ENCODE data around the gene AOX1. TPM values are rescaled to one million over a fixed set of nuclear protein-coding genes. Genes with fewer than 3 reads are reported as not detected.
"Not testable (repeated sequence)": the region's sequence is repeated elsewhere in the genome, so short reads cannot be mapped to it uniquely, and the experiment has no call there.

AOX1 gene
- total RNA-seq (2012; rRNA removed) = 150 and 223 TPM in 2 replicates

DNA sequence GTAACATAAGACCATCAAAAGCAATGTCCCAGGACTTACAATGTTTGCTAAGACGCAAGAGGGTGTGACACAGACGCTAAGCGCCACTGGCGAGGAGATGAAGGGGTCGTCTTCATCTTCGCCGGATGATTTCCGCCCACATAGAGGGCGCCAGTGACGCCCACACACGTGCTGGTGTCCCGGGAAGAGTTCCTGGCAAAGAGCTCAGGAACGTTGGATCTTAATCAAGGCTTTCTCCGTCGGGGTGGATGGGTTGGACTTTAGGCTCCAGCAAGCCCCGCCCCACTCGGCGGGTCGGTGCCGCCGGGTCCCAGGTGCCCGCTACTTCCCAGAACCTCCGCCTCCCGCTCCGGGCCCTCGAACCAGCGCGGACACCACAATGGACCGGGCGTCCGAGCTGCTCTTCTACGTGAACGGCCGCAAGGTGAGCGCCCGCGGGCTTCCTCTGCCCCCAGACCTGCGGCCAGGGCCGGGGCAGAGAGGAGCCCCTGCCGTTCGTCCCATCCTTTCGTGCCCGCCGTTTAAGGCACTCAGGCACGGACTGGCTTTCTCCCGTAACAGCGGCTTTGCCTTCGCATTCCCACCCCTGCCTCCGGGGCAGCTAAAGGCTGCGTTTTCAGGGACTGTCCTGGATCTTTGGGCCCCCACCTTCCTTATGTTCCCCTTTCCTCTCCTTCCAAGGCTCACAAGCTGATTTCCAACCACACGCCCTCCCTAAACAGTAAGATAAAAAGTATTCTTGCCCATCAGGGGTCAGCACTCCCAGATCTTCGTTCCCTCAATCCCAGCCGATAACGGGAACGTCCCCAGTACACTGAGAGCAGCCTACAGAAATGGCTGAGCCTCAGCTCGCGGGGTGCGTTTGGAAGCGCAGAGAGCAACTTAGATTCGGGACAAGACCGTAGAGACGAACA lies at the start of gene AOX1:
AOX1 (plus strand) TSS at position 285 of the 914 bp plus-strand sequence; CDS start at position 380, 95 bp downstream.
- Histone ChIP-seq H3K27me3 (ENCODE audit: control insufficient read depth, insufficient read depth, low read length) (no peaks in the 10 kb centered on the region), H3K4me3 (ENCODE audit: low read length) (peak within 1 kb of the TSS; percentile 73), H3K4me1 (ENCODE audit: control insufficient read depth, insufficient read depth, low read length) (peaks cover 27% of the 10 kb centered on the region), H3K9ac (ENCODE audit: low read depth, low read length) (peak within 1 kb of the TSS; percentile 72), H3K36me3 (ENCODE audit: insufficient read depth, low read length) (peaks cover 3% of the 10 kb centered on the region), H3K4me2 (ENCODE audit: low read length) (peak within 1 kb of the TSS; percentile 95), H3K9me3 (replicated peaks; ENCODE audit: low read length) (no peaks in the 10 kb centered on the region)

DNA sequence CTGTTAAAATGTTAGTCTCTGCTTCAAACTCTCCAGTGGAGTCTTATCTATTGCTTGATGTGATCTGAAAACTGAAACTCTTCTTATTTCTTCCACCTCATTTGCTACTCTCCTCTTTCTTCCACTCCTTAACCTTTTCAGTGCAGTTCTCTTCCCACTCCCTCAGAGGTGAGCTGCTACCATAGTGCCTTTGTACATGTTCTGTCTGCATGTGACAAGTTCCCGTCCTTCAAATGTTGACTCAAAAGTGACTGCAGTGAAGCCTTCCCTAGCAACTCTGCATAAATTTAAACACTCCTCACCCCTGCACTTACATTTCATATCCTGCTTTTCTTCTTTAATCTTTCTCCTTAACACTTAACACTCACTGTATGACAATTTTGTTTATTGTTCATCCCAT lies 47.7 kb upstream of the AOX1 start:
- Histone ChIP-seq H3K4me1 (ENCODE audit: control insufficient read depth, insufficient read depth, low read length) (no peaks in the 10 kb centered on the region), H3K9ac (ENCODE audit: low read depth, low read length) (no peak overlapping the region), H3K36me3 (ENCODE audit: insufficient read depth, low read length) (peaks cover 28% of the 10 kb centered on the region), H3K27me3 (ENCODE audit: control insufficient read depth, insufficient read depth, low read length) (no peaks in the 10 kb centered on the region), H3K9me3 (replicated peaks; ENCODE audit: low read length) (no peaks in the 10 kb centered on the region), H3K4me3 (ENCODE audit: low read length) (no peak overlapping the region), H3K4me2 (ENCODE audit: low read length) (no peak overlapping the region)

DNA sequence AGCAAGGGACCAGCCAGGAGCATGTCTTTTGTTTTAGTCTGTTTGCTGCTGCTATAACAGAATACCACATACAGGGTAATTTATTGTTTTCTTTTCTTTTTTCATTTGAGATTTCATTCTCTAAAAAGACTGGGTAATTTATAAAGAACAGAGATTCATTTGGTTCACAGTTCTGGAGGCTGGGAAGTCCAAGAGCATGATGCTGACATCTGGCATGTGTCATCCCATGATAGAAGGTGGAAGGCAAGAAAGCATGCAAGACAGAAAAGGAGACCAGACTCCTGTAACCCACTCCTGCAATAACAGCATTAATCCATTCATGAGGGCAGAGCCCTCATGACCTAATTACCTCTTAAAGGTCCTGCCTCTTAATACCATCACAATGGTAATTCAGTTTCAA lies 45.0 kb upstream of the AOX1 start:
- no peak overlapping the region for H3K4me2 ChIP-seq (ENCODE audit: low read length)
- peaks cover 22% of the 10 kb centered on the region for H3K36me3 ChIP-seq (ENCODE audit: insufficient read depth, low read length)
- no peak overlapping the region for H3K4me3 ChIP-seq (ENCODE audit: low read length)

DNA sequence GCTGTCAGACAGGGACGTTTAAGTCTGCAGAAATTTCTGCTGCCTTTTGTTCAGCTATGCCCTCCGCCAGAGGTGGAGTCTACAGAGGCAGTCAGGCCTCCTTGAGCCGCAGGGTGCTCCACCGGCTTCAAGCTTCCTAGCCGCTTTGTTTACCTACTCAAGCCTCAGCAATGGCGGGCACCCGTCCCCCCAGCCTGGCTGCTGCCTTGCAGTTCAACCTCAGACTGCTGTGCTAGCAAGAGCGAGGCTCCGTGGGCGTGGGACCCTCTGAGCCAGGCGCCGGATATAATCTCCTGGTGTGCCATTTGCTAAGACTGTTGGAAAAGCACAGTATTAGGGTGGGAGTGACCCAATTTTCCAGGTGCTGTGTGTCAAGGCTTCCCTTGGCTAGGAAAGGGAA lies 19.2 kb upstream of the AOX1 start:
- H3K4me1 ChIP-seq (ENCODE audit: control insufficient read depth, insufficient read depth, low read length); H3K9me3 ChIP-seq (replicated peaks; ENCODE audit: low read length); H3K27me3 ChIP-seq (ENCODE audit: control insufficient read depth, insufficient read depth, low read length); H3K36me3 ChIP-seq (ENCODE audit: insufficient read depth, low read length); H3K9ac ChIP-seq (ENCODE audit: low read depth, low read length); H3K4me2 ChIP-seq (ENCODE audit: low read length); H3K4me3 ChIP-seq (ENCODE audit: low read length): not testable (repeated sequence)

More for the DNA sequence above, 45.0 kb upstream of the AOX1 start:
- no peaks in the 10 kb centered on the region for H3K27me3 ChIP-seq (ENCODE audit: control insufficient read depth, insufficient read depth, low read length)
- no peaks in the 10 kb centered on the region for H3K9me3 ChIP-seq (replicated peaks; ENCODE audit: low read length)
- H3K4me1 ChIP-seq (ENCODE audit: control insufficient read depth, insufficient read depth, low read length) = no peaks in the 10 kb centered on the region
- no peak overlapping the region for H3K9ac ChIP-seq (ENCODE audit: low read depth, low read length)

DNA sequence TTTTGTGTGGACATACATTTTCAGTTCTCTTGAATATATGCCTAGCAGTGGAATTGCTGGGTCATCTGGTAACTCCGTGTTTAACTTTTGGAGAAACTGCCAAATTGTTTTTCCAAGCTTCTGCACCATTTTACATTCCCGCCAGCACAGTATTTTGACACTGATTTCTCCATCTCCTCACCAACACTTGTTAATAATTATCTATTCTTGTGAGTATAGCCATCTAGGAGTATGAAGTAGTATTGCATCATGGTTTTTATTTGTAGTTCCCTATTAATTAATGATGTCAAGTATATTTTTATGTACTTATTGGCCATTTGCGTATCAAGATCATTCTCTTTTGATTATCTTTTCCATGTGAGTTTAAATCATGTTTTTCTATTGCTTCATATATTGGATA lies 17.9 kb upstream of the AOX1 start:
- Histone ChIP-seq H3K4me2 (ENCODE audit: low read length) (no peak overlapping the region), H3K9me3 (replicated peaks; ENCODE audit: low read length) (no peaks in the 10 kb centered on the region), H3K9ac (ENCODE audit: low read depth, low read length) (no peak overlapping the region), H3K36me3 (ENCODE audit: insufficient read depth, low read length) (peaks cover 8% of the 10 kb centered on the region), H3K4me3 (ENCODE audit: low read length) (no peak overlapping the region), H3K4me1 (ENCODE audit: control insufficient read depth, insufficient read depth, low read length) (no peaks in the 10 kb centered on the region), H3K27me3 (ENCODE audit: control insufficient read depth, insufficient read depth, low read length) (no peaks in the 10 kb centered on the region)

DNA sequence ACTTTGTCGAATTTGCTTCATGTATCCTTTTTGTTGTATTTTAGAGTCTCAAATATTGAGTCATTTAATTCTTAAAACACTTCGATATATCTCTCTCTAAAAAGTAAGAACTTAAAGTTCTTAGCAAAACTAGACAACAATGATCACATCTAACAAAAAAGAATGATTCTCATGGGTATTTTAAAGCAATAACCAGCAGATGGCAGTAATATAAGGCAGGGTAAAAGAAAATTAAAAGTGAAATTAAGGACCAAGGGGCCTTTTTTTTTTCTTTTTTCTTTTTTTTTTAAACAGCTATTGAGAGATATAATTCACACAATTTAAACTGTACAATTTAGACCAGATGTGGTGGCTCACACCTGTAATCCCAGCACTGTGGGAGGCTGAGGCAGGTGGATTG lies 9.9 kb upstream of the AOX1 start:
- H3K27me3 ChIP-seq (ENCODE audit: control insufficient read depth, insufficient read depth, low read length) = no peaks in the 10 kb centered on the region
- peaks cover 2% of the 10 kb centered on the region for H3K36me3 ChIP-seq (ENCODE audit: insufficient read depth, low read length)
- no peak overlapping the region for H3K4me3 ChIP-seq (ENCODE audit: low read length)
- H3K4me2 ChIP-seq (ENCODE audit: low read length) = no peak overlapping the region
- no peak overlapping the region for H3K9ac ChIP-seq (ENCODE audit: low read depth, low read length)
- H3K9me3 ChIP-seq (replicated peaks; ENCODE audit: low read length) = no peaks in the 10 kb centered on the region
- H3K4me1 ChIP-seq (ENCODE audit: control insufficient read depth, insufficient read depth, low read length) = no peaks in the 10 kb centered on the region

DNA sequence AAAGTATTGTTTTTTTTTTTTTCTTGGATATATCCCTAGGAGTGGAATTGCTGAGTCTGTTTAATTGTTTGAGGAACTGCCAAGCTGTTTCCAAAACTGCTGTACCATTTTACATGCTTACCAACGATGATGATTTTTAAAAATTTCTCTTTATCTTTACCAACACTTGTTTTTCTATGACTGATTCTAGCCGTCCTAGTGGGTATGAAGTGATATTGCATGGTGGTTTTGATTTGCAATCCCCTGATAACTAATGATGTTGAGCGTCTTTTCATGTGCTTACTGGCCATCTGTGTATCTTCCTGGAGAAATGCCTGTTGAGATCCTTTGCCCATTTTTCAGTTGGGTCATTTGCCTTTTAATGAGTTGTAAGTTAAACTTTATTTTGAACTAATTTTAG lies 8.8 kb upstream of the AOX1 start:
- Histone ChIP-seq H3K36me3 (ENCODE audit: insufficient read depth, low read length) (peaks cover 3% of the 10 kb centered on the region), H3K4me1 (ENCODE audit: control insufficient read depth, insufficient read depth, low read length) (no peaks in the 10 kb centered on the region), H3K27me3 (ENCODE audit: control insufficient read depth, insufficient read depth, low read length) (no peaks in the 10 kb centered on the region), H3K9me3 (replicated peaks; ENCODE audit: low read length) (no peaks in the 10 kb centered on the region), H3K4me3 (ENCODE audit: low read length) (no peak overlapping the region), H3K4me2 (ENCODE audit: low read length) (no peak overlapping the region), H3K9ac (ENCODE audit: low read depth, low read length) (no peak overlapping the region)

DNA sequence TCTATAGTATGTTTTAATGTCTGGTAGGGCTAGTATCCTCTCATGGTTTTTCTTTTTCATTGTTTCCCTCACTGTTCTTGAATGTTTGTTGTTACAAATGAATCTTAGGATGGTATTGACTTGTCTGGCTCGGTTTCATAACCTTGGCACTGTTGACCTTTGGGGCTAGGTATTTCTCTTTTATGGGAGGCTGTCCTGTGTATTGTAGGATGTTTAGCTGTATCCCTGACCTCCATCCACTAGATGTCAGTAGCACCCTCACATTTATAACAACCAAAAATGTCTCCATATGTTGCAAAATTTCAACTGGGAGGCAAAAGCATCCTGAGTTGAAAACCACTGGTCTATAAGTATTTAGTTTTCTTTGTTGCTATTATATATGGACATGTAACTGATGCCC lies 7.0 kb upstream of the AOX1 start:
- no peaks in the 10 kb centered on the region for H3K27me3 ChIP-seq (ENCODE audit: control insufficient read depth, insufficient read depth, low read length)

DNA sequence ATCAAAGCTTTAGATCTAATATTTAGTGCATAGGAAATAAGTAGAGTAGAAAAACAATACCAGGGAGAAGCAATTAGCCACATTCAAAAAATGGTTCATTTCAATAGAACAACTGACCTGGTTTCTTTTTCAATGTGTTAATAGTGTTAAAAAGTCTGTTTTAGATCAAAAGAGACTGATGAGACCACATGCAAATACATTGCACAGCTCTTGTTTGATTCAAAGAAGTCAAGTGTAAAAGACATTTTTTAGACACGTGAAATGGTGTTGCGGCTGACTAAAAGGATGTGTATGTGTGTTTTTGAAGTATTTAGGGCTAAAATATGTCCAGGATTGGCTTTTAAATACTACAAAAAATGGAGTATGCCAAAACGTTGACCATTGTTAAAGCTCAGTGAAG lies 1.2 kb upstream of the AOX1 start:
- Histone ChIP-seq H3K4me1 (ENCODE audit: control insufficient read depth, insufficient read depth, low read length) (peaks cover 18% of the 10 kb centered on the region), H3K27me3 (ENCODE audit: control insufficient read depth, insufficient read depth, low read length) (no peaks in the 10 kb centered on the region), H3K4me2 (ENCODE audit: low read length) (no peak overlapping the region), H3K4me3 (ENCODE audit: low read length) (no peak overlapping the region), H3K36me3 (ENCODE audit: insufficient read depth, low read length) (peaks cover 3% of the 10 kb centered on the region), H3K9ac (ENCODE audit: low read depth, low read length) (no peak overlapping the region), H3K9me3 (replicated peaks; ENCODE audit: low read length) (no peaks in the 10 kb centered on the region)

More for the DNA sequence above, 7.0 kb upstream of the AOX1 start:
- peaks cover 3% of the 10 kb centered on the region for H3K36me3 ChIP-seq (ENCODE audit: insufficient read depth, low read length)
- H3K9me3 ChIP-seq (replicated peaks; ENCODE audit: low read length) = no peaks in the 10 kb centered on the region
- no peak overlapping the region for H3K4me3 ChIP-seq (ENCODE audit: low read length)
- H3K4me1 ChIP-seq (ENCODE audit: control insufficient read depth, insufficient read depth, low read length) = no peaks in the 10 kb centered on the region
- no peak overlapping the region for H3K9ac ChIP-seq (ENCODE audit: low read depth, low read length)
- H3K4me2 ChIP-seq (ENCODE audit: low read length) = no peak overlapping the region

DNA sequence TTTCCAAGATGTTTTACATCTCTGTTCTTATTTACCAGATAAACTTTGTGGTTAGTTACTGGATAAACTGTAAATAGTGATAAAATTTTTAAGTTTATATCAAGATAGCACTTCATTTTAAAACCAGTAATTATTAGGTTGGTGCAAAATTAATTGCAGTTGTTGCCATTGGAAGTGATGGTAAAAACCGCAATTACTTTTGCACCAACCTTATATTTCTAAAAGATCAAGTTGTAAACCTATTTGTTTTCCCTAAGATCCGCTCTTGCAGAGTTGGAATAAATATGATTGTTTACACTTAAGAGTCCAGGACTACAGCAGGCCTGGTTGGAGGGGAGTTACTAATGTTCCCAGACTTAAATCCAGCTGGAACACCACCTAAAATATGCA lies 479 bp upstream of the AOX1 start:
- peak overlapping the region; percentile 73 for H3K4me3 ChIP-seq (ENCODE audit: low read length)
- no peaks in the 10 kb centered on the region for H3K9me3 ChIP-seq (replicated peaks; ENCODE audit: low read length)
- H3K9ac ChIP-seq (ENCODE audit: low read depth, low read length) = peak overlapping the region; percentile 72
- peaks cover 24% of the 10 kb centered on the region for H3K4me1 ChIP-seq (ENCODE audit: control insufficient read depth, insufficient read depth, low read length)
- no peaks in the 10 kb centered on the region for H3K27me3 ChIP-seq (ENCODE audit: control insufficient read depth, insufficient read depth, low read length)
- H3K4me2 ChIP-seq (ENCODE audit: low read length) = peak overlapping the region; percentile 95
- H3K36me3 ChIP-seq (ENCODE audit: insufficient read depth, low read length) = peaks cover 3% of the 10 kb centered on the region

DNA sequence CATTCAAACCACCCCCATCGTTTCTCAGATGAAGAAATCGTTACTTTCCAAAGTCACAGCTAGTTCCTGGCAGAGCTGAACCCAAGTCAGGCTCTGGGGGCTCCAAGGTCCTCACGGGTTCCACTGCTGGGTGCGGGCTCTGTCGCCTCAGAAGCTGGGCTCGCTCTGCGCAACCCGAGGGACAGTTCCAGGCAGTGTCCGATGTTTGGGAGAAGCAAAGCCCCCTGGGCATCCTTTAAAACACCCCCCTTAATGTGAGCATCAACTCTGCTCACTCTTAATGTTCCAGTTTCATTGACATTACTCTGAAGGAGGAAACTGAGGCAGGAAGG lies 796 bp downstream of the AOX1 start:
- Histone ChIP-seq H3K9ac (ENCODE audit: low read depth, low read length) (peak overlapping the region; percentile 72), H3K27me3 (ENCODE audit: control insufficient read depth, insufficient read depth, low read length) (no peaks in the 10 kb centered on the region), H3K9me3 (replicated peaks; ENCODE audit: low read length) (no peaks in the 10 kb centered on the region), H3K4me3 (ENCODE audit: low read length) (peak overlapping the region; percentile 73), H3K4me1 (ENCODE audit: control insufficient read depth, insufficient read depth, low read length) (peaks cover 27% of the 10 kb centered on the region), H3K4me2 (ENCODE audit: low read length) (peak overlapping the region; percentile 95), H3K36me3 (ENCODE audit: insufficient read depth, low read length) (peaks cover under 1% of the 10 kb centered on the region)

DNA sequence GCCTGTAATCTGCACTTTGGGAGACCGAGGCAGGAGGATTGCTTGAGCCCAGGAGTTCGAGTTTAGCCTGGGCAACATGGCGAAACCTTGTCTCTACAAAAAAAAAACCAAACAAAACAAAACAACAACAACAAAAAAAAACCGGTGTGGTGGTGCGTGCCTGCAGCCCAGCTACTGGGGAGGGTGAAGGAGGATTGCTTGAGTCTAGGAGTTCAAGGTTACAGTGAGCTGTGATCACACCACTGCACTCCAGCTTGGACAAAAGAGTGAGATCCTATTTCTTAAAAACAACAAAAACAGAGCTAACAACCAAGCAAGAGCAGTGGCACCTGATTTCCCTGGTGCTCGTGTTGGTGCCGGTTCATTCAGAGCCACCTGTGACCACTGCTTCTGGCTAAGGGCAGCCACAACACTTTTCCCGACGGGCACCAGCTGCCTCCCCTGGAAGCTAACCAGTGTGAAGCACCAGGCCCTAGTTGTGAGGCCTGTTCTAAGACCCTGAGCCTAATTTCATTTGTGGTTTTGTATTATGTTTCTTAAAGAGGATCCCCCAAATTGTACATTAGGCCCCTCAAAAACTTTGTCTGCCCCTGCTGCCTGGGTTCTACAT lies 1.3 kb downstream of the AOX1 start:
- no peaks in the 10 kb centered on the region for H3K27me3 ChIP-seq (ENCODE audit: control insufficient read depth, insufficient read depth, low read length)
- H3K36me3 ChIP-seq (ENCODE audit: insufficient read depth, low read length) = no peaks in the 10 kb centered on the region
- no peak overlapping the region for H3K4me3 ChIP-seq (ENCODE audit: low read length)
- H3K9ac ChIP-seq (ENCODE audit: low read depth, low read length) = no peak overlapping the region
- peak overlapping the region; percentile 95 for H3K4me2 ChIP-seq (ENCODE audit: low read length)
- peaks cover 27% of the 10 kb centered on the region for H3K4me1 ChIP-seq (ENCODE audit: control insufficient read depth, insufficient read depth, low read length)
- no peaks in the 10 kb centered on the region for H3K9me3 ChIP-seq (replicated peaks; ENCODE audit: low read length)

All from skeletal muscle satellite cell (primary cell).